Heart right ventricle (tissue), 16 donors: Measurements from ENCODE around the gene SMURF2. TPM values are rescaled to one million over a fixed set of nuclear protein-coding genes. Genes with fewer than 3 reads are reported as not detected.
"Not testable (repeated sequence)": the region's sequence is repeated elsewhere in the genome, so short reads cannot be mapped to it uniquely, and the experiment has no call there.

Experiments used
- ATAC-seq, 8 donors: fragments of 200-7000 bp; cut with Tn5 transposase; one replicate each; pipeline ENCODE4 v1.9.1; 2020; ENCODE audit warnings: mild to moderate bottlenecking in 8 of 8, moderate library complexity in 8 of 8, moderate number of reproducible peaks in 1 of 8
- DNase-seq, 2 donors: peaks; one replicate each; pipeline ENCODE4 v3.0.0-alpha.2; 2020
- H3K27ac ChIP-seq, 10 donors: fragments of 200-600 bp; sonication (generic) in 2 of 10; one replicate each; pipeline versions ENCODE4 v1.5.0 to v1.8.0; 2020 to 2022; ENCODE audit warnings: mild to moderate bottlenecking in 3 of 10
- H3K27me3 ChIP-seq, 7 donors: fragments of 200-600 bp; one replicate each; pipeline ENCODE4 v1.8.0; 2021 to 2022; ENCODE audit warnings: mild to moderate bottlenecking in 2 of 7
- H3K36me3 ChIP-seq, 9 donors: fragments of 200-600 bp; sonication (generic) in 1 of 9; one replicate each; pipeline versions ENCODE4 v1.5.0 to v1.8.0; 2020 to 2022; ENCODE audit warnings: mild to moderate bottlenecking in 2 of 9
- H3K4me1 ChIP-seq, 9 donors: fragments of 200-600 bp; sonication (generic) in 1 of 9; one replicate each; pipeline versions ENCODE4 v1.5.0 to v1.8.0; 2020 to 2022; ENCODE audit warnings: mild to moderate bottlenecking in 4 of 9
- H3K4me3 ChIP-seq, 10 donors: fragments of 200-600 bp; sonication (generic) in 2 of 10; one replicate each; pipeline versions ENCODE4 v1.5.0 to v1.8.0; 2020 to 2022; ENCODE audit warnings: mild to moderate bottlenecking in 7 of 10, moderate library complexity in 2 of 10
- H3K9me3 ChIP-seq, 11 donors: fragments of 200-600 bp in 10 of 11; sonication (generic) in 2 of 11; one replicate each; pipeline versions ENCODE4 v1.5.0 to v1.8.0; 2013 to 2022; ENCODE audit warnings: mild to moderate bottlenecking in 2 of 11, control low read depth in 1 of 11, moderate library complexity in 1 of 11
- WGBS, 2 donors: extraction: QIAGEN DNeasy Blood & Tissue Kit; methylation state at CpG; one replicate each; pipeline ENCODE4 v1.1.7; 2013; ENCODE audit warnings: inconsistent platforms in 1 of 2; 5-methylcytosine and 5-hydroxymethylcytosine counted together
- intact Hi-C, 10 donors: fragments of 100-400 bp; cut with DNase I; formaldehyde crosslinking; loops; one replicate each; pipeline versions ENCODE4 v1.11.1 to v1.14.2; 2022
- polyA plus RNA-seq, 2 donors: library from polyadenylated mRNA; stranded (reverse); fragments of 200-250 nt; gene quantifications; one replicate each; pipeline ENCODE4 v1.2.3, GENCODE V29; 2013
- total RNA-seq, 10 donors: library from RNA; stranded (reverse); fragmentation: NEBNext Ultra II Directional in 3 of 10; extraction: Animal tissue kit (Norgen Biotek cat#: 25700) in 3 of 10; gene quantifications; one replicate each; pipeline versions ENCODE4 v1.2.1 to v1.2.4, GENCODE V29; 2021 to 2023
- TF ChIP-seq, protein P1 (sequence below), 9 donors: fragments of 200-600 bp; sonication (generic) in 2 of 9; IDR thresholded peaks; one replicate each; pipeline versions ENCODE4 v1.5.0 to v1.8.0; 2021 to 2022; ENCODE audit warnings: antibody characterized with exemption in 9 of 9, mild to moderate bottlenecking in 5 of 9, moderate library complexity in 1 of 9
- donor health status: Arrhythmogenic right ventricular cardiomyopathy.
- donor health status: ischemic (EF 13 %, LVEDD 7.1; RV severe dilation, severe dysfunction).
- donor health status: healthy with polysubstance abuse.
- donor health status: DM: no; HTN: yes; CAD: no.
- donor health status: DM: no; HTN: no; CAD: no.
- donor health status: ischemic (EF 25% LVEDD 6.9; RV normal size, moderate dysfunction).
- donor health status: ischemic (EF 25% LVEDD 5.7; RV mildly dilated, moderate dysfunction).
- donor health status: healthy.
- donor health status: DM: yes; HTN: yes; CAD: no.
- donor health status: Ischemic cardiomyopathy.
- donor health status: ischemic (EF 35%, LVEDD 5.7; RV mildly dilated, moderate dysfunction).
- donor health status: nonischemic (EF 11% LVEDD 7.7; RV severe dilation, severe dysfunction).
- donor health status: DM: yes; HTN: yes; CAD: no.
- donor health status: PGD.
- donor health status: ischemic (EF 29% LVEDD 5.4; RV normal size, mild dysfunction).
- donor health status: nonischemic (EF 23%, LVEDD 6.1; RV moderate dilation, normal function).

SMURF2 gene
- total and polyA plus RNA-seq, 12 donors = 4.0 to 15.5 (median 12.2) TPM

DNA sequence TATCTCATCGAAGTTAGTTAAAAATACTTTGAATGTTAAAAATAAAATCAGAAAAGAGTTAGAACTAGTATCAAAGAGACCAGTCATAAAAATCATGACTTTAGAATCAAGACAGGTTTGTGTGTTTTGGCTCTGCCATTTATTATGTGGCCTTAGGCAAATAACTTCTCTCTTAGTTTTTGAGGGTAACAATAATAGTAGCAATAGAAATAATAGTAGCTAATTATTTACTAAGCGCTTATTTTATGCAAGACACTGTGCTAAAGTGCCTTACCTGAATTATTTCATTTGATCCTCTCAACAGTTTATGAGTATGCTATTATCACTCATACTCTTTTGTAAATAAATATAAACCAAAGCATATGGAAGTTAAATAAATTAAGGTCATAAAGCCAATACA is 77.0 kb downstream of the SMURF2 start:
- Histone ChIP-seq H3K27me3 (no peaks in the 10 kb centered on the region), H3K4me1 (no peaks in the 10 kb centered on the region), H3K9me3 (no peaks in the 10 kb centered on the region), H3K36me3 (peaks cover 0 to 94% (median 26%) of the 10 kb centered on the region in 9 donors), H3K4me3 (no peak overlapping the region), H3K27ac (no peak overlapping the region)
- ATAC-seq = no peak
- TF ChIP-seq, protein P1, sequence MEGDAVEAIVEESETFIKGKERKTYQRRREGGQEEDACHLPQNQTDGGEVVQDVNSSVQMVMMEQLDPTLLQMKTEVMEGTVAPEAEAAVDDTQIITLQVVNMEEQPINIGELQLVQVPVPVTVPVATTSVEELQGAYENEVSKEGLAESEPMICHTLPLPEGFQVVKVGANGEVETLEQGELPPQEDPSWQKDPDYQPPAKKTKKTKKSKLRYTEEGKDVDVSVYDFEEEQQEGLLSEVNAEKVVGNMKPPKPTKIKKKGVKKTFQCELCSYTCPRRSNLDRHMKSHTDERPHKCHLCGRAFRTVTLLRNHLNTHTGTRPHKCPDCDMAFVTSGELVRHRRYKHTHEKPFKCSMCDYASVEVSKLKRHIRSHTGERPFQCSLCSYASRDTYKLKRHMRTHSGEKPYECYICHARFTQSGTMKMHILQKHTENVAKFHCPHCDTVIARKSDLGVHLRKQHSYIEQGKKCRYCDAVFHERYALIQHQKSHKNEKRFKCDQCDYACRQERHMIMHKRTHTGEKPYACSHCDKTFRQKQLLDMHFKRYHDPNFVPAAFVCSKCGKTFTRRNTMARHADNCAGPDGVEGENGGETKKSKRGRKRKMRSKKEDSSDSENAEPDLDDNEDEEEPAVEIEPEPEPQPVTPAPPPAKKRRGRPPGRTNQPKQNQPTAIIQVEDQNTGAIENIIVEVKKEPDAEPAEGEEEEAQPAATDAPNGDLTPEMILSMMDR (IDR thresholded peaks at IDR 0.05) = no peak
- no peak for DNase-seq
- WGBS, 2 donors = 96 to 99% methylated on average over 2 of the region's 2 CpGs
- intact Hi-C loops = no loop called here

DNA sequence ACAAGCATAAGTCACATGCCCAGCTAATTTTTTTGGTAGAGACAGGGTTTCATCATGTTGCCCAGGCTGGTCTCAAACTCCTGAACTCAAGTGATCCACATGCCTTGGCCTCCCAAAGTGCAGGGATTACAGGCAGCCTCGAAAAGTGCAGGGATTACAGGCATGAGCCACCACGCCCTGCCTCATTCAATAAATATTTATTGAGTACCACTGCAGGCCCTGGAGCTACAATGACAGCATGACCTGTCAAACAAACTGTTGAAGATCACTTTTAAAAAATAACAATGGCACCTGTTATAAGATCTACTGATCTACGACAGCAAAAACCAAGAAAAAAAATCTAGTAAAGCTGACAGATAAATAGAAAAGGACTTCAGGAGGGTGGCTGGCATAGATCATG is 79.1 kb downstream of the SMURF2 start:
- H3K27ac ChIP-seq = no peak overlapping the region
- H3K4me3 ChIP-seq = no peak overlapping the region
- H3K36me3 ChIP-seq = peaks cover 0 to 96% (median 36%) of the 10 kb centered on the region in 9 donors
- intact Hi-C loops = no loop called here
- DNase-seq (no peak), ATAC-seq (no peak)
- H3K9me3 ChIP-seq = no peaks in the 10 kb centered on the region
- no peaks in the 10 kb centered on the region for H3K4me1 ChIP-seq
- WGBS, 2 donors = 95 to 96% methylated on average over 3 of the region's 3 CpGs
- TF ChIP-seq, protein P1 (IDR thresholded peaks at IDR 0.05) = no peak
- no peaks in the 10 kb centered on the region for H3K27me3 ChIP-seq

DNA sequence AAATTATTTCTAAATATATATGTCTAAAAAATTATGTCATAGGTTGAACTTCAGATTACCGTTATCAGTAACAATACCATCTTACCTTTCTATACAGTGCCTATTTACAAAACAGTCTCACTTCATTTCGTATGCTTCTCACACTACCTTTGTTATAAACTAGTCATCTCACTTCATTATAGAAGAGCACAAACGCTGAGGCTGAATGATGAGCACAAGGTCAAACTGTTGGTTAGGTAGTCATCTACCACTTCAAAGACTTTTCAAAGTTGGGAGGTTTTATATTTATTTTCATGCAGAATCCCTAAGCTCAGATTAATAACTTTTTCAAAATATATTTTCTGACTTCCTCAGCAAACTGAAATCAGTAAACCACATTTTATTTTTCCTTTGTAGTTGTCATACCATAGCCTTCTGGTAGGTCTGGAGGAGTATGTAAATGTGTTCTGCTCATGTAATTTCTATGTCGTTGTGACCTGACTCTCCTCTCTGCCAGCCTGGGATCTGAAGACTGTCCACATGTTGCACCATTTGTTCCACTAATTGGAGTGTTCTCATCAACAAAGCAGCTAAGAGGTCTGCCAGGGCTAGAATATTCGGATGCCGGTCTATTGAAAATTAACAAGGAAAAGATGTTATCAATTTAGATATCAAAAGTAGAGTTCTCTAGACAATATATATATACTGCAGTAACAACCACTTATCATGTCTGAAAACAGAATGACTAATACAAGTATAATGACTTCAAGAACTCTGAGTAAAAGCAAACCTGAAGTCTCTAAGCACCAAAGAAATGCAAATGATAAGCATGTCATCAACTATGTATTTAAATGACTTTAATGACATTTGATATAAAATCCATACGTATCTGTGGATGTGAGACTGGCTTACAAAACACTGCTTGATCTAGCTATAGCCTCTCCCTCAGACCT is 81.5 kb downstream of the SMURF2 start:
- WGBS, 2 donors = 80 to 81% methylated on average over 7 of the region's 7 CpGs
- H3K4me3 ChIP-seq = no peak overlapping the region
- ATAC-seq = no peak
- intact Hi-C loops = no loop called here
- DNase-seq = no peak
- no peaks in the 10 kb centered on the region for H3K4me1 ChIP-seq
- TF ChIP-seq, protein P1 (IDR thresholded peaks at IDR 0.05) = no peak
- H3K36me3 ChIP-seq = peaks cover 0 to 99% (median 39%) of the 10 kb centered on the region in 9 donors
- no peak overlapping the region for H3K27ac ChIP-seq
- no peaks in the 10 kb centered on the region for H3K27me3 ChIP-seq
- H3K9me3 ChIP-seq = no peaks in the 10 kb centered on the region

DNA sequence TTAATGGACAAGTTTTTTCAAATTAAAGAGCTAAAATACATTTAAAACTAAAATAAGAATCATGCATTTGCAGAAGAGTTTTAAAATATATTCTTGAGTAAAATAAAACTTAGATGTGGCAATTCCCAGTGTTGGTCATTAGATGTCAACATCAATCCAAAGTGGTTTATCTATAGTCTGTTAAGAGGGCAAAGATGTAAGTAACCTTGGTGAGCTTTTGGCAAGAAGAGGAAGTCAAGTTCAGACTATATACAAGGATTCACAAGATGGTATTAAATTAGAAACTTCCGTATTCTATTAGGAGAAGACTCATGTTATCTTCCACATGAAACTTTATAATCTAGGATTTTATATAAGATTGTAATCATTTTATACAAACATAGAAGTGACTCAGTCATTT is 82.2 kb downstream of the SMURF2 start:
- ATAC-seq (no peak), DNase-seq (no peak)
- Histone ChIP-seq H3K27ac (no peak overlapping the region), H3K4me1 (no peaks in the 10 kb centered on the region), H3K36me3 (peaks cover 0 to 98% (median 39%) of the 10 kb centered on the region in 9 donors), H3K27me3 (no peaks in the 10 kb centered on the region), H3K4me3 (no peak overlapping the region), H3K9me3 (no peaks in the 10 kb centered on the region)
- TF ChIP-seq, protein P1 (IDR thresholded peaks at IDR 0.05) = no peak
- intact Hi-C loops = loop anchor here in 1 of 10 donors (10.0 kb wide), 1 partner anchor 65 kb away; no protein-coding TSS in a partner anchor
- 90 to 91% methylated on average over 1 of the region's 1 CpG for WGBS, 2 donors

DNA sequence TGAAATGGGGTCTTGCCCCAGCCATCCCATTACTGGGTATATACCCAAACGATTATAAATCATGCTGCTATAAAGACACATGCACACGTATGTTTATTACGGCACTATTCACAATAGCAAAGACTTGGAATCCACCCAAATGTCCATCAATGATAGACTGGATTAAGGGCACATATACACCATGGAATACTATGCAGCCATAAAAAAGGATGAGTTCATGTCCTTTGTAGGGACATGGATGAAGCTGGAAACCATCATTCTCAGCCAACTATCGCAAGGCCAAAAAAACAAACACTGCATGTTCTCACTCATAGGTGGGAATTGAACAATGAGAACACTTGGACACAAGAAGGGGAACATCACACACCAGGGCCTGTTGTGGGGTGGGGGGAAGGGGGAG is 85.1 kb downstream of the SMURF2 start:
- not testable (repeated sequence) for H3K4me3 ChIP-seq
- H3K36me3 ChIP-seq = peaks cover 0 to 85% (median 27%) of the 10 kb centered on the region in 9 donors

More for the DNA sequence above, 85.1 kb downstream of the SMURF2 start:
- H3K27ac ChIP-seq, DNase-seq, H3K9me3 ChIP-seq, ATAC-seq, H3K27me3 ChIP-seq: not testable (repeated sequence)
- WGBS, 2 donors = 95 to 97% methylated on average over 4 of the region's 4 CpGs
- H3K4me1 ChIP-seq = peaks cover 0 to 14% (median 5%) of the 10 kb centered on the region in 9 donors
- intact Hi-C loops = loop anchor here in 1 of 10 donors (10.0 kb wide), 1 partner anchor 68 kb away; no protein-coding TSS in a partner anchor
